Mucosa of descending colon (tissue), 3 donors: Measurements from ENCODE around the gene ZNF835. TPM values are rescaled to one million over a fixed set of nuclear protein-coding genes. Genes with fewer than 3 reads are reported as not detected.
"Not testable (repeated sequence)": the region's sequence is repeated elsewhere in the genome, so short reads cannot be mapped to it uniquely, and the experiment has no call there.

Experiments
- ATAC-seq: fragments of 200-7000 bp; cut with Tn5 transposase; one replicate; pipeline ENCODE4 v1.9.1; 2020; ENCODE audit warnings: mild to moderate bottlenecking, moderate library complexity
- DNase-seq, 3 donors: peaks; one replicate each; pipeline ENCODE4 v3.0.0-alpha.2; 2020
- H3K36me3 ChIP-seq: fragments of 200-600 bp; one replicate; pipeline ENCODE4 v1.8.0; 2021; ENCODE audit warnings: low read depth, mild to moderate bottlenecking
- H3K4me1 ChIP-seq: fragments of 200-600 bp; one replicate; pipeline ENCODE4 v1.8.0; 2021; ENCODE audit warnings: low read depth, mild to moderate bottlenecking
- H3K4me3 ChIP-seq: fragments of 200-600 bp; one replicate; pipeline ENCODE4 v1.8.0; 2021; ENCODE audit warnings: mild to moderate bottlenecking
- H3K9me3 ChIP-seq: fragments of 200-600 bp; one replicate; pipeline ENCODE4 v1.8.0; 2021; ENCODE audit warnings: mild to moderate bottlenecking
- intact Hi-C, 2 donors: fragments of 100-400 bp; cut with DNase I in 1 of 2; cut with micrococcal nuclease in 1 of 2; formaldehyde crosslinking; loops; one replicate each; pipeline versions ENCODE4 v1.11.0 to v1.11.1; 2022; cut with DNase I, micrococcal nuclease
- total RNA-seq, 3 donors: library from RNA; stranded (reverse); fragmentation: NEBNext Ultra II Directional in 2 of 3; extraction: Animal tissue kit (Norgen Biotek cat#: 25700) in 2 of 3; gene quantifications; one replicate each; pipeline versions ENCODE4 v1.2.1 to v1.2.4, GENCODE V29; 2021 to 2023
- TF ChIP-seq, protein P1 (sequence below): fragments of 200-600 bp; IDR thresholded peaks from one replicate; pipeline ENCODE4 v1.8.0; 2022; ENCODE audit warnings: antibody characterized with exemption, mild to moderate bottlenecking
- donor health status: DM: no; HTN: no; CAD: no; lungs with moderate emphysema.
- donor health status: DM: no; HTN: no; CAD: no.
- donor health status: DM: no; HTN: yes; CAD: no.

The ZNF835 gene
- total RNA-seq, 3 donors from 2014 or later = 0.72 to 9.1 (median 0.77) TPM

DNA sequence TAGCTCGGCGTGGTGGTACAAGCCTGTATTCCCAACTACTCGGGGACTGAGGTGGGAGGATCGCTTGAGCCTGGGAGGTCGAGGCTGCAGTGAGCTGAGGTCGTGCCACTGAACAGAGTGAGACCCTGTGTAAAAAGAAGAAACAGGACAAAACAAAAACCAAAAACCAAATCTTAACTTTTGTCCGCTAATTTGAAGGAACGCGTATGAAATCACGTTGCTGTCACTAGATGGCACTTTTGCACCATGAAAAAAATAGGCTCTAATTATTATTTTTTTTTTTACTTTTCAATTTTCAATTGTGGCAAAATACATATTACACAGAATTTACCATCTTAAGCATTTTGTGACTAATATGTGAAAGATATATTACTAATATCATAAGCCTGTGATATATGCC is 17.6 kb upstream of the ZNF835 start:
- TF ChIP-seq, protein P1, sequence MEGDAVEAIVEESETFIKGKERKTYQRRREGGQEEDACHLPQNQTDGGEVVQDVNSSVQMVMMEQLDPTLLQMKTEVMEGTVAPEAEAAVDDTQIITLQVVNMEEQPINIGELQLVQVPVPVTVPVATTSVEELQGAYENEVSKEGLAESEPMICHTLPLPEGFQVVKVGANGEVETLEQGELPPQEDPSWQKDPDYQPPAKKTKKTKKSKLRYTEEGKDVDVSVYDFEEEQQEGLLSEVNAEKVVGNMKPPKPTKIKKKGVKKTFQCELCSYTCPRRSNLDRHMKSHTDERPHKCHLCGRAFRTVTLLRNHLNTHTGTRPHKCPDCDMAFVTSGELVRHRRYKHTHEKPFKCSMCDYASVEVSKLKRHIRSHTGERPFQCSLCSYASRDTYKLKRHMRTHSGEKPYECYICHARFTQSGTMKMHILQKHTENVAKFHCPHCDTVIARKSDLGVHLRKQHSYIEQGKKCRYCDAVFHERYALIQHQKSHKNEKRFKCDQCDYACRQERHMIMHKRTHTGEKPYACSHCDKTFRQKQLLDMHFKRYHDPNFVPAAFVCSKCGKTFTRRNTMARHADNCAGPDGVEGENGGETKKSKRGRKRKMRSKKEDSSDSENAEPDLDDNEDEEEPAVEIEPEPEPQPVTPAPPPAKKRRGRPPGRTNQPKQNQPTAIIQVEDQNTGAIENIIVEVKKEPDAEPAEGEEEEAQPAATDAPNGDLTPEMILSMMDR = no peak
- no peak for ATAC-seq
- Histone ChIP-seq H3K4me1 (no peaks in the 10 kb centered on the region), H3K9me3 (peaks cover 59% of the 10 kb centered on the region), H3K4me3 (no peak overlapping the region), H3K36me3 (no peaks in the 10 kb centered on the region)
- intact Hi-C loops = no loop called here
- DNase-seq = no peak

DNA sequence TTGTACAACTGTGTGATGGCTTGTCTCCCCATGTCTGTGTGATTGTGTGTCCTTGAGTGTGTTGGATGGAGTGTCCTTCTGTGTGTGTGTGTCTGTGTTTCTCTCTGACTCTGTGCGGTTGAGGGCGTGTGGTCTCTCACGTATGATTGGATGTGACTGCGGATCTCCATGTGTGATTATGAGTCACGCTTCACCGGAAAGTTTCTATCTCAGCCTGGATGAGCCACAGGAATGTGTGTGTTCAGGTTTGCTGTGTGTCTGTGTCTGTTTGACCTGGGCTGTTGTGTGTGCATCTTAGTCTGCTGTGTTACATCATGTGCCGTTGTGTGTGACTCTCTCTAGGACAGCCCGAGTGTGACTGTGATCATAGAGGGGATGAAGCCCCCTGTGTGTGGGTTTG is 15.5 kb upstream of the ZNF835 start:
- ATAC-seq = no peak
- intact Hi-C loops = no loop called here
- H3K9me3 ChIP-seq = peaks cover 64% of the 10 kb centered on the region
- no peak overlapping the region for H3K4me3 ChIP-seq
- TF ChIP-seq, protein P1 = no peak
- no peak for DNase-seq
- H3K4me1 ChIP-seq = no peaks in the 10 kb centered on the region
- no peaks in the 10 kb centered on the region for H3K36me3 ChIP-seq

DNA sequence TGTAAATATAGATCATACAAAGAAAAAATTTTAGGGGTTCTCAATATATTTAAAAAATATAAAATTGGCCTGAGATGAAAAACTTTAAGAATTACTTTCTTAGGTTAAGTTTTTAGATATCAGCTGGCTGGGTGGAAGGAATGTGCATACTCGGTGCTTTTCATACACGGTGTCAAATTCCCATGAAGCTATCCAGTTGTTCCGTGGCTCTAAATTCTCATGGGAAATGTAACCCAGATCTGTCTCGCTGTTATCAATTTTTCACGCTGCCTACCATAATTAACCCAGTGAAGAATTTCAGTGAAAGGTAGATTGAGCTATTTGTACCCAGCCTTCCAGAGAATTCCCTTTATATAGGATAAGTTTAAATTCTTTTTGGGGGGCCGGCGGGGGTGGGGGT is 11.6 kb upstream of the ZNF835 start:
- Histone ChIP-seq H3K36me3 (no peaks in the 10 kb centered on the region), H3K4me3 (no peak overlapping the region), H3K4me1 (no peaks in the 10 kb centered on the region), H3K9me3 (peaks cover 51% of the 10 kb centered on the region)
- DNase-seq (no peak), ATAC-seq (no peak)
- TF ChIP-seq, protein P1 = no peak
- intact Hi-C loops = no loop called here

DNA sequence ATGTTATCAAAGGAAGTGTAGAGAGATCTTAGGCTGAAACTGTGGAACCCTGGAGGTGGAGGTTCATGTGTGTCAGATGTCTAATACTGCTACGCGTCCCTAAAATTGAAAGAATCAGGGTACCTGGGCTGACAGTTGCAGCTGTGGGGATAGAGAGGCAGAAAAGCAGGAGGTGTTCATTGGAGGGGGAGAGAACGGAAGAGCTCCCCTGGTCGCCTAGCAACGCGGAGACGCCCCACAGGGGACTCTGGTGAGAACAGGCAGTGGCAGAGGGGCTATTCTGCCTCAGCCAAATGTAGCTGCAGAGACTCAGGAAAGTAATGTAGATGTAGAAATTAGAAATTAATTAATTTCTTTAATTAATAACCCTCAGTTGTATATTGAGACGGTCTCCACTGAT is 10.1 kb upstream of the ZNF835 start:
- Histone ChIP-seq H3K4me3 (no peak overlapping the region), H3K4me1 (no peaks in the 10 kb centered on the region), H3K36me3 (no peaks in the 10 kb centered on the region), H3K9me3 (peaks cover 54% of the 10 kb centered on the region)
- intact Hi-C loops = no loop called here
- TF ChIP-seq, protein P1 = no peak
- no peak for ATAC-seq
- no peak for DNase-seq

DNA sequence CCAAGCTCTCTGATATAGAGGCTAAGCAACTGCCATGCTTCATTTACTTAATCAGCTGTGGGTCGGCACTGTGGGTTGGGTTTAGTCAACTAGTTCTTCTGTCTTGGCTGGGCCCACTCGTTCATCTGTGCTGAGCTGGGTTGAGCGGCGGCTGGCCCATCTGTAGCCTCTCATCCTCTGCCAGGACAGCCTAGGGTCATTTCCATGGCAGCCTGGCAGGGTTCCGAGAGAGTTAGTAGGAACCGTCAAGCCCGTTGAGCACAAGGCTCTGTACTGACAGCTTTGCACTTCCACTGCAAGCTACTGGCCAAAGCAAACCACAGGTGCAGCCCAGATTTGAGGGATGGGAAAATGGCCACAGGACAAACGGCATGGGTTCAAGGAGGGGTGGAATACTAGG is 6.6 kb upstream of the ZNF835 start:
- TF ChIP-seq, protein P1 = no peak
- intact Hi-C loops = no loop called here

DNA sequence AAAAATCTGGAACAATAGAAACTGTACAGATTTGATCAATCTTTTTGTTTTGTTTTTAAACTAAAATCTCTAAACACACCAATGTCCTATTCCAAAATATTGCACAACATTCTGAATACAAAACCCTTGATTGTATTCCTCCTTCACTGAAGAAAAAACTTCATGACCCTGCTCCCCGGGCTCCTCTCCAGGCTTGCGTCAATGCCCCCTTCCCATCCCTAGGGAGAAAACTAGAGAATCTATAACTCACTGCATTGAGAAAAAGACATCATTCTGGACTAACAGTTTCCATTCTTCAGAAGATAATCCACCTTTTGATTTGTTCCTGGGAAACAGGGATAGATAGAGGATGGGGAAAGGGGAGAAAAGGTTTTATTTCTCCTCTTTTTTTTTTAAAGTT is 1.1 kb upstream of the ZNF835 start:
- peaks cover 71% of the 10 kb centered on the region for H3K9me3 ChIP-seq
- intact Hi-C loops, H3K36me3 ChIP-seq, H3K4me3 ChIP-seq, ATAC-seq, DNase-seq, H3K4me1 ChIP-seq: not testable (repeated sequence)

More for the DNA sequence above, 6.6 kb upstream of the ZNF835 start:
- H3K9me3 ChIP-seq = peaks cover 56% of the 10 kb centered on the region
- DNase-seq (no peak), ATAC-seq (no peak)
- H3K4me3 ChIP-seq = no peak overlapping the region
- H3K36me3 ChIP-seq = no peaks in the 10 kb centered on the region
- H3K4me1 ChIP-seq = no peaks in the 10 kb centered on the region
